GM21367 (cell line): ENCODE measurements around the gene CEP162.
"Not testable (repeated sequence)": the region's sequence is repeated elsewhere in the genome, so short reads cannot be mapped to it uniquely, and the experiment has no call there.

Experiments used
- ATAC-seq: cut with Tn5 transposase; IDR thresholded peaks from one replicate; pipeline ENCODE4 v1.9.1; 2021; ENCODE audit not compliant: unreplicated experiment

The CEP162 gene

DNA sequence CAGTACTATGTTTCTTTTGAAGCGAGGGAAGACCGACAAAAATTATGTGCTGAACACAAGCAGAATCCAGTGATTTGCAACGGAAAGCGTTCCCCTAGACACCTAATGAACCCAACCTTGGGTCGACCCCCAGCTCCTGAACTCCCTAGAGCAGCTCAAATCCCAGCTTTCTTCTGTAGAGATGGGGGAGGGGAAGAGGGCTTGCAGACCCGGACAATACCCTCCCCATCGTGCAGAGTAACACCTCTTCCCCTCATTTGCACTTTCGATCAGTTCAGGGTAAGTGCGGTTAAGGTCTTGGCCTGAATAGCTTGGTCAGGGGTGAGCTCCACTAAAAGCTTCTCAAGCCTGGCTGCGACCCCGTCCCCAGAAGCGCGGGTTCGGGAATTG lies 404 bp downstream of the CEP162 start:
- peak; percentile 1 for ATAC-seq

DNA sequence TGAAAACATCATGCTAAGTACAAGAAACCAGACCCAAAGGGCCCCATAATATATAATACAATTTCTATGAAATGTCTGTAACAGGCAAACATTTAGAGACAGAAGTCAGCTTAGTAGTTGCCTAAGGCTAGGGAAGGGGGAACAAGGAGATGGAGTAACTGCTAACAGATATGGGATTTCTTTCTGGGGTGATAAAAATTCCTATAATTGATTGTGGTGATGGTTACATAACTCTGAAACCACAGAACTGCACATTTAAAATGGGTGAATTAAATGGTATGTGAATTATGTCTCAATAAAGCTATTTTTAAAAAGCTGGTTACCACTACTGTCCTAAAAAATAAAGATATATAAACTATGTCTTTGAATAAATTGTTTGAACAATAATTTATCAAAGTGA lies 3.2 kb downstream of the CEP162 start:
- ATAC-seq, result no peak

DNA sequence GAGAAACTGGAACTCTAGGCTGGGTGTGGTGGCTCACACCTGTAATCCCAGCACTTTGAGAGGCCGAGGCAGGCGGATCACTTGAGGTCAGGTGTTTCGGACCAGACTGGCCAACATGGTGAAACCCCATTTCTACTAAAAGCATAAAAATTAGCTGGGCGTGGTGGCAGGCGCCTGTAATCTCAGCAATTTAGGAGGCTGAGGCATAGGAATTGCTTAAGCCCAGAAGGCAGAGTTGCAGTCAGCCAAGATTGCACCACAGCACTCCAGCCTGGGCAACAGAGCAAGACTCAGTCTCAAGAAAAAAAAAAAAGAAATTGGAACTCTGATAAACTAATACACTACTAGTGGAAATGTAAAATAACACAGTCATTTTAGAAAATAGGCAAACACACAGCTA lies 3.8 kb downstream of the CEP162 start:
- not testable (repeated sequence) for ATAC-seq

DNA sequence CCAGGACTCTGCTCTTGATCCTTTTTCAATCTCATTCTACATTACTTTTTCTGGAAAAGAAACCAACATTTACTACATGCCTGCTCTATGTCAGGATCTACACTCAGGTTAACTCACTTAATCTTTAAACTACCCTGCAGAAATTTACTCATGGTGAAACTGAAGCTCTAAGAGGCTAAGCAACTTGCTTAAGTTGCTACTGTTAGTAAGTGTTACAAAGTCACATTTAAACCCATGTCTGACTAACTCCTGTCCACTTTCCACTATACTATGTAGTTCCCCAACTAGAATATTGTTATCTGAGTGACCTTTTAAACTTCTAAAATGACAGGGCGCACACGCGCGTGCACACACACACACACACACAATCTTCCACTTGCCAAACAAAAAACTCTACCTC lies 5.0 kb downstream of the CEP162 start:
- ATAC-seq, result no peak

DNA sequence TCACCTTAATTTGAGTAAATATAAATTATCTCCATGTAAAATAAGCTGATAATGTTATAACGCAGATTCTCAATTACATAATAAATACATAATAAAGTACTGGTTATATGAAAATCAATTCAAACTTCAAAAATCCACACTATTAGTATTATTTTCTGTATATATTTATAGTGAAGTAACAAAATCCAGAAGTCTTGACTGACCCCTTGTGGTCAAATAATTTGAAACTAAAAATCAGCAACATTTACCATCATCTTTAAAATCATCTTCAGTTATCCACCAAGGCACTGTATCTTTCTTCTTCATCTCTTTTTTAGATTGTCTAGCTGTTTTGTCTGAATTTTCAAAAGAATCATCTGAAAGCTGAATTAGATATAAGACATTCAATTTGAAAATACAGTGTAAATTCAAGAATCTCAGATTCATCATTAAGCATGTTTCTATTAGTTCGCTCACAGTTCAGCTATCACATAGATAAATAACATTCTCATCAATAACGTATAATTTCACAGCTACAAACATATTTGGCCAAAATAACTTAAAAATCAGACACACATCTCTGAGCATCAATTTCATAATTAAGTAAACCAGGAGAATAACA lies 6.5 kb downstream of the CEP162 start:
- peak; percentile 55 for ATAC-seq

DNA sequence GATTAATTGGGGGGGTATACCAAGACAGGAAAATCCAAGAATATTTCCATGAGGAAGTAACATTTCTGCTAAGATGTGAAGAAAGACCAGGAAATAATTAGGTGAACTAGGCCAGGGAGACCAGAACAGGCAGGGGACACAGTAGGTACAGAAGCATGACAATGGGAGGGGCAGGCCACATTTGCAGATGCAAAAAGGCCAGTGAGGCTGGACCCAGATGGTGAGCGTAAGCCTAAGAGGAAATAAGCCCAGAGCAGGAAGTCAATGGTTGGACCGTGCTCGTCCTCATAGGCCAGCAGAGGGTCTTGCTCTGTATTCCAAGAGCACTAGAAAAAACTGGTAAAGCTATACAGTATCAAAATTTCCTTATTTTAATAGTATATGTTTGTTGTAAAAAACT lies 9.4 kb downstream of the CEP162 start:
- no peak for ATAC-seq

DNA sequence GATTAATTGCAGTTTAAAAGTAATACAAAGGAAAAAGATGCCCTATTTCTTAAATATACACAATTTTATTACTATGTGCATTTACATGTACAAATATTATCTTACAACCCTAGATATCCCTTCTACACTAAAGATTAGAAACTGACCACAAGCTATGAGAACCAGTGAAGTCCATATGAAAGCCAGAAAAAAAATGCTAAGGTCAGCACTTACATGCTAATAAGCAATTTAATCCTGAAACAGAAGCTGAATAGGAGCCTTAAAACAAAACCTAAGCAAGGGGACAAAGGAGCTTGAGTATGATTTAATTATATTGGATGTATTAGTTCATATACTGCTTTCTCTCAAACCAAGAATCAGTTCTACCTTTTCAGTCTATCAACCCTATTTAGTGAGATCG lies 14.2 kb downstream of the CEP162 start:
- no peak for ATAC-seq

DNA sequence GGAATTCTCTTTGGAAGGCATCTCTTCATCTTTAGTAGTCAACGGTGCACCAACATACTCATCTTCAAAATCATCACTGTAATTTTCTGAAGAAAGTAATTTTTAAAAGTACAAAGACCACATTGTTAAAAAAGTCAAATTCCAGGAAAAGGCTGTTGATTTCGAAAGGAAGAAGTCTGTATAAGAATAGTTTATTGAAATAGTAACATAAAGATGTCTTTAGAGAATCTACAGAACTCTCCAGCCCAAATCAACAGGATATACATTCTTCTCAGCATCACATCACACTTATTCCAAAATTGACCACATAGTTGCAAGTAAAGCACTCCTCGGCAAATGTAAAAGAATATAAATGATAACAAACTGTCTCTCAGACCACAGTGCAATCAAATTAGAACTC lies 23.4 kb downstream of the CEP162 start:
- no peak for ATAC-seq

DNA sequence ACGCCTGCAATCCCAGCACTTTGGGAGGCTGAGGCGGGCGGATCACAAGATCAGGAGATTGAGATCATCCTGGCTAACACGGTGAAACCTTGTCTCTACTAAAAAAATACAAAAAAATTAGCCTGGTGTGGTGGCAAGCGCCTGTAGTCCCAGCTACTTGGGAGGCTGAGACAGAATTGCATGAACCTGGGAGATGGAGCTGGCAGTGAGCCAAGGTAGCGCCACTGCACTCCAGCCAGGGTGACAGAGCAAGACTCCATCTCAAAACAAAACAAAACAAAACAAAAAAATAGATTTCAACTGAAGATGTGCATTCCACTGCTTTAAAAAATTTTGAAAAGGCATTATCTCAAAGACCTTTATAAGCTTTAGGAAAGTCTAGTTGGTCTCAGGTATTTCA lies 27.5 kb downstream of the CEP162 start:
- not testable (repeated sequence) for ATAC-seq

DNA sequence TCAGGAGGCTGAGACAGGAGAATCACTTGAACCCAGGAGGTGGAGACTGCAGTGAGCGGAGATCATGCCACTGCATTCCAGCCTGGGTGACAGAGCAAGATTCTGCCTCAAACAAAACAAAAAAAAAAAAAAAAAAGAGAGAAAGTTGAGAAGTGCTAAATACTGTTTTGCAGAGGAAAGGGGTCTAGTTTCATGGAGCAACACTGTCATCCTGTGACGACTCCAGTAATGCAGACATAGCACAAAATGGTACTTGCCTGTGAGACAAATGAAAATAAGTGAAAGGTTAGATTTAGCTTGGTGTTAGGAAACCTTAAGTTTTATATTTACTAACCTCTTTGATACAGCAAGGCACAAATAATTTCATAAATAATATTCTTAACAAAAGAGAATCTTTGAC lies 29.7 kb downstream of the CEP162 start:
- ATAC-seq, result no peak

DNA sequence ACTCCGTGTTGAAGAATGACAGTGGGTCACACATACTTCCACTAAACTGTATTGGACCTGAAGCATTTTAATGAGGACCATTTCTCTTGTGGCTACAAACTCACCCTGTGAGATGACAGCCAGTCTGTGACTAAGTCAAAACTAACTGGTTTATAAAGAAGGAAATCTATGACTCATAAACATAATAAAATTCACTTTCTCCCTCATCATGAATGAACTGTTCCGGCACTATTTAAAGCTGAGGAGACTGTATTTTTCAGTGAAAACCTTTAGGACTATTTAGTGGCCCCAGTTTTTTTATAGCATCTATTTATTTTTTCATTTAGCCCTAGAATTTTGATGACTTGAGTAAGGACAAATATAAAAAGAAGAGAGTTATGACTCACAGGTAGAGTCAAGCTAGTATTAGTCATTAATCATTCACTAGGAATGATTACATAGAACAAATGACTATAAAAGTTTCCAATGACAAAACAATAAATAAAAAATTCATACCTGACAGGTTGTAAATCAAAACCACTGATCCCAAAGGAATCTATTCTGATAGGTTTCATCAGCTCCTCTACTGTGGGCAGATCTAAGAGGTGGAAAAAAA lies 34.2 kb downstream of the CEP162 start:
- ATAC-seq, result no peak

DNA sequence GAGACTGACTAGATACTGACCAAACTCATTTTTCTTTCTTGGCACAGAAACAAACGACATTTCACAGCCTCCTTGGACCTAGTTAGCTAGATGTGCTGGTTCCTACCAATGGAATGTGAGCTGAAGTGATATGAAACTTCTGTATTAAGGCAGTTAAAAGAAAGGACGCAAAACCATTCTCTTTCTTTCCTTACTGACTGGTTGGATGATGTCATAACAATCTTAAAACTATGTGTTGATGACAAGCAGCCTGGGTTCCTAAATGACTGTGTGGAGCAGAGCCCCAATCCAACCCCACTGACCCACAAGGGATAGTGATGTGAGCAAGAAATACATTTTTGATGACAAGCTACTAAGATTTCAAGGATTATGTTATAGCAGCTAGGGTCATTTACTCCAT lies 35.6 kb downstream of the CEP162 start:
- no peak for ATAC-seq

DNA sequence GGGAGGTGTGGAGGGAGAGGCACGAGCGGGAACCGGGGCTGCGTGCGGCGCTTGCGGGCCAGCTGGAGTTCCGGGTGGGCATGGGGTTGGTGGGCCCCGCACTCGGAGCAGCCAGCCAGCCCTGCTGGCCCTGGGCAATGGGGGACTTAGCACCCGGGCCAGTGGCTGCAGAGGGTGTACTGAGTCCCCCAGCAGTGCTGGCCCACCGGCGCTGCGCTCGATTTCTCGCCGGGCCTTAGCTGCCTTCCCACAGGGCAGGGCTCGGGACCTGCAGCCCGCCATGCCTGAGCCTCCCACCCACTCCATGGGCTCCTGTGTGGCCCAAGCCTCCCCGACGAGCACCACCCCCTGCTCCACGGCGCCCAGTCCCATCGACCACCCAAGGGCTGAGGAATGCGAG lies 38.1 kb downstream of the CEP162 start:
- ATAC-seq, result not testable (repeated sequence)

DNA sequence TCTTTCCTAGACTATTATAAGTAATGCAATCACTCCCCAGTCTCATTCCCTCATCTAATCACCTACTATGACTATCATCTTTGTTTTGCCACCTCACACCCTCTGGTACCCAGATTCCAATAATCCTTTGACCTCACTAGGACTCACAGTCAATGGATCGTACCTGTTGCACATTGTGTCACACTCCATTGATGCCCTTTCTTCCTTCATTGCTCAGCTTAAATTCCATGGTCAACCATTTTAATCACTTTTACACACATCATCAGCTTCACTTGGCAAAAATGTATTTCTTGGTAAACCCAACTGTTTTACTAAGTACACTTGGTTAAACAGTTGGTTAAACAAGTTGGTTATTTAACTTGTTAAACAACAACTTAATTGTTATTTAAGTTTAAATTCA lies 44.0 kb downstream of the CEP162 start:
- ATAC-seq, result no peak

DNA sequence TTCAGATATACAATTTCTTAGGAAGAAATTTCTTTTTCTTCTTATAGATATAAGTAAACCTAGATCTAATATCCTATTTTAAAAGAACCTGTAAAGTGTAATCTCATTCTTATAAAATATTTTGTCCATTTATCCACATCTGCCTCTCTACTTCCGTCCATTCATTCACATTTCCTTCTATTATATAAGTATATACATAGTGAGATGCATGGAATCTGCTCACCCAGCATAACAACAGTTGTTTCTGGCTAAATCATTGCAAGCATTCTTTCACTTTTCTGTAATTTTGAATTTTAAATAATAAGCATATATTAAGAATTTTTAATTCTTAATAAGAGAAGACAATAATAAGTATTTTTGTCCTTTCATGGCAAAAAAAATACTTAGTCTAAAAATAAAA lies 45.4 kb downstream of the CEP162 start:
- ATAC-seq, result no peak

DNA sequence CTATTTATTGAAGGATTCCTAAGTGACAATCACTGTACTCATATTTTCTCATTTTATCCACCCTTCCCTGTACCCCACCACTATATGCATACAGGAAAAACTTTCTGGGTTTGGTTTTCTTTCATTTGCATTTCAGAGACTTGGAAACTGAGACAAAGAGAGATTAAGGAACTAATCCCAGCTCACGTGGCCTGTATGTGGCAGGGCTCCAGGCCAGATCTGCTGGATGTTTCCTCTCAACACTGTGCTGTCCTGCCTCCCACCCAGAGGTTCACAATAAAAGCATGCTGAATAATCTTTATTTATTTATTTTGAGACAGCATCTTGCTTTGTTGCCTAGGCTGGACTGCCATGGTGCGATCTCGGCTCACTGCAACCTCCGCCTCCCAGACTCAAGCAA lies 50.2 kb downstream of the CEP162 start:
- no peak for ATAC-seq

DNA sequence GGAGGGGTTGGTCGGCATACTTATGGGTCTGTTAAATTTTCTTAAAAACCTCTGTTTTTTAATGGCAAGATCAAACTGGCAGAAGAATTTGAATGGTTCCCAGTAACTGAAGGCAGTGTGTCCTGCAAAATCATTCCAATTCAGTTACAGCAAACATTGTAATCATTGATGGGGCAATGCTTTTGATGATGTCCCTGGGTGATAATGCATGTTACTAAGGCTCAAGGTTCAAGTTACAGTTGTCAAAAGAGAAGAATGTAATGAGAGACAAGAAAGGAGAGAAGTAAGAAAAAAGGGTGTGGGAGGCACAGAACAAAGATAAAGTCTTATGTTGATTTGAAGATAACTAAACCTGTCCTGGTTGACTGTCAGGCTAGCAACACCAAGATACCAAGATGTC lies 54.9 kb downstream of the CEP162 start:
- ATAC-seq, result no peak

DNA sequence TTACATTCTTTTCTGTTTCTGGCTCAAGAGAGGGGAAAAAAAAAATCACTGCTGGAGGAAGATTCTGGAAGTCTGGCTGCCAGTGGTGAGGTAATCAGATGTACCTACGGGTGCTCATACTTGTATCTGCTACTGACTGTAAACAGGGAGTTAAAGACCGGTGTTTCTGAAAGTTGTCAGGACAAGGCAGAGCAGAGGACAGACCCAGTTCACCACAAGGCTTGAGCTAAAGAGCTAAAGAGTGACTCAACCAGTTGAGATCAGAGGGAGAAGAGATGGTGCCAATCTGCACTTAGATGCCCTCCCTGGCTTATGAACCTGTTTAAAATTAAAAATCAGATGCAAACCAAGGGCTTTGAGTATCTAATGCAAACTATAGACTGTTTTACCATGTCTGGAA lies 55.4 kb downstream of the CEP162 start:
- ATAC-seq, result no peak

DNA sequence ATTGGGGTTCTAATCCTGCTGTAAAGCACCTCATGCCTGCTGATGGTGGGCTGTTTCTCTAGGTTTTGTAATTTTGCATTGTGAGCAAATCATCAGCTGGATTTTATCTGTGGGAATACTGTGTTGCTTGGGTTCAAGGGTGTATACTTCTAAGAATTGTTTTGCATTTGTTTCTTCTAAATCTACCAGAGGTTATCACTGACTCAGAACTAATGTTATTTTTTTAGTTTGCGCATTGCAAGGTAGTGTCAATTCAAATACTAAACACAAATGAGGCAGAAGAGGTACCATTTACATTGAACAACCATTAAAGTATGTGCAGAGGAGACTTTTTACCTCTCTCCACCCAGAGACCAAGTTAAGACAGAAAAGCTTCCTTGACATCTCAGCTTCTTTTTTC lies 60.0 kb downstream of the CEP162 start:
- ATAC-seq, result no peak

DNA sequence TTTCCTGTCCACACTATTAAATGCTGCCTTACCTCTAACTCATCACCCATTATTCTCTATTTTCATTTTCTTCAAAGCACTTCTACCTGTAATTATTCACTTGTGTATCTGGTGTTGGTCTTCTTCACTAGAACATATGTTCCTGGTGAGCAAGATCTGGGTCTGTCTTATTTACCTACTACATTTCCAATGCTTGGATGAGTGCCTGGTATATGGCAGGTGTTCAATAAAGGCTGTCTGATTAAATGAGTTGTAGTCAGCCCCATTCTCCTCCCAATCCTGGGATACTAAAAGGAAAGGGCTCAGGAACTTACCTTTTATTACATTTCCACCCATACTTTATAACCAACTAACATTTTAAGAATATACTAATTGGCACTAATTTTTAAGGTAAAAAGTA lies 61.0 kb downstream of the CEP162 start:
- ATAC-seq, result no peak

DNA sequence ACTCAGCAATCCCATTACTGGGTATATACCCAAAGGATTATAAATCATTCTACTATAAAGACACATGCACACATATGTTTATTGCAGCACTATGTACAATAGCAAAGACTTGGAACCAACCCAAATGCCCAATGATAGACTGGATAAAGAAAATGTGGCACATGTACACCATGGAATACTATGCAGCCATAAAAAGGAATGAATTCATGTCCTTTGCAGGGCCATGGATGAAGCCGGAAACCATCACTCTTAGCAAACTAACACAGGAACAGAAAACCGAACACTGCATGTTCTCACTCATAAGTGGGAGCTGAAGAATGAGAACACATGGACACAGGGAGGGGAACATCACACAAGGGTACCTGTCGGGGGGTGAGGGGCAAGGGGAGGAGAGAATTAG lies 63.1 kb downstream of the CEP162 start:
- ATAC-seq, result not testable (repeated sequence)

DNA sequence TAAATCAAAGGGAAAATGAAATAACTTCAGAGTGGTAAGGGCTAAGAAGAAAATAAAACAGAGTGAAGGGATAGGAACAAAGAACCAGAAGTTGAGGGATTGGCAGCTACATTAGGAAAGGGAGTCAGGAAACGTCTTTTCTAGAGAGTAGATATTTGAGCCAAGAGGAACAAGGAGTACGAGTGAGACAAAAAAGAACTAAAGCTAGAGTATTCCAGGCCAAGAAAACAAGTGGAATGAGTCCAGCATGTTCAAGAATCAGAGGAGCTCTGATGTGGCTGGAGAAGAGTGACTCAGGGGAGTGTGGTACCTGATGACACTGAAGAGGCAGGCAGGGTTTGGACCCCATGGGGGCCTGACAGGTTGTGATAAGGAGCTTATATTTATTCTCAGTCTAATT lies 66.3 kb downstream of the CEP162 start:
- no peak for ATAC-seq

DNA sequence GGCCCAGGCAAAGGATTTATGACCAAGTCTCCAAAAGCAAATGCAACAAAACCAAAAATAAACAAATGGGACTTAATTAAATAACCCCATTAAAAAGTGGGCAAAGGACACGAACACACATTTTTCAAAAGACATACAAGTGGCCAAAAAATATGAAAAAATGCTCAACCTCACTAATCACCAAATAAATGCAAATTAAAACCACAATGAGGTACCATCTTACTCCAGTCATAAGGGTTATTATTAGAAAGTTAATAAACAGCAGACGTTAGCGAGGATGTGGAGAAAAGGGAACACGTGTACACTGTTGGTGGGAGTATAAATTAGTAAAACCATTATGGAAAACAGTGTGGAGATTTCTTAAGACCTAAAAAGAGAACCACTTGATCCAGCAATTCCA lies 71.1 kb downstream of the CEP162 start:
- ATAC-seq, result no peak
